Testis (tissue), 3 donors: ENCODE measurements around the gene DZANK1. TPM values are rescaled to one million over a fixed set of nuclear protein-coding genes. Genes with fewer than 3 reads are reported as not detected.

Experiments
- DNase-seq: peaks from one replicate; pipeline ENCODE4 v3.0.0-alpha.2; 2019
- H3K27ac ChIP-seq, 2 donors: fragments of 200-600 bp; sonication (generic); one replicate each; pipeline ENCODE4 v1.5.1; 2019
- H3K27me3 ChIP-seq: fragments of 200-600 bp; sonication (generic); one replicate; pipeline ENCODE4 v1.5.1; 2019
- H3K36me3 ChIP-seq: fragments of 200-600 bp; sonication (generic); one replicate; pipeline ENCODE4 v1.5.1; 2017; ENCODE audit warnings: low read depth; ENCODE audit errors: missing control alignments
- H3K4me1 ChIP-seq: fragments of 200-600 bp; sonication (generic); one replicate; pipeline ENCODE4 v1.5.1; 2019
- H3K4me3 ChIP-seq, 2 donors: fragments of 200-600 bp; sonication (generic); one replicate each; pipeline ENCODE4 v1.5.1; 2017 to 2019
- H3K9me3 ChIP-seq: fragments of 200-600 bp; sonication (generic); one replicate; pipeline ENCODE4 v1.5.1; 2017
- POLR2A ChIP-seq: fragments of 450-650 bp; IDR thresholded peaks from one replicate; pipeline ENCODE4 v1.6.1; 2017; ENCODE audit warnings: antibody characterized with exemption, mild to moderate bottlenecking, moderate library complexity
- WGBS, 2 donors: methylation state at CpG; one replicate each; pipeline ENCODE4 v1.1.5; 2018; 5-methylcytosine and 5-hydroxymethylcytosine counted together
- intact Hi-C: fragments of 100-400 bp; cut with DNase I; formaldehyde crosslinking; loops from one replicate; pipeline ENCODE4 v1.15.1; 2023; ENCODE audit warnings: low total_unique reads
- polyA plus RNA-seq: library from polyadenylated mRNA; stranded (reverse); fragments of 350-450 nt; fragmentation: Illumina TruSeq; extraction: RNeasy Lipid Tissue Mini Kit (QIAGEN cat#74804); gene quantifications from one replicate; pipeline ENCODE4 v1.2.3, GENCODE V29; 2014; ENCODE audit warnings: low read depth, low replicate concordance; ENCODE audit not compliant: insufficient read depth
- total RNA-seq, 2 donors: library from RNA; depleted of rRNA; stranded (reverse); fragments of >200 nt; gene quantifications; one replicate each; pipeline ENCODE4 v1.2.3, GENCODE V29; 2016
- TF ChIP-seq, protein P1 (sequence below), 3 experiments: fragments of 450-650 bp in 2 of 3; fragments of 200-600 bp in 1 of 3; sonication (generic) in 1 of 3; IDR thresholded peaks; one replicate each; pipeline ENCODE4 v1.5.1; 2016 to 2019; ENCODE audit warnings: antibody characterized with exemption in 3 of 3, mild to moderate bottlenecking in 2 of 3, moderate library complexity in 1 of 3

Gene DZANK1
- total and polyA plus RNA-seq, 3 donors from 2014 or later: 10.2 to 12.1 (median 11.6) TPM

DNA sequence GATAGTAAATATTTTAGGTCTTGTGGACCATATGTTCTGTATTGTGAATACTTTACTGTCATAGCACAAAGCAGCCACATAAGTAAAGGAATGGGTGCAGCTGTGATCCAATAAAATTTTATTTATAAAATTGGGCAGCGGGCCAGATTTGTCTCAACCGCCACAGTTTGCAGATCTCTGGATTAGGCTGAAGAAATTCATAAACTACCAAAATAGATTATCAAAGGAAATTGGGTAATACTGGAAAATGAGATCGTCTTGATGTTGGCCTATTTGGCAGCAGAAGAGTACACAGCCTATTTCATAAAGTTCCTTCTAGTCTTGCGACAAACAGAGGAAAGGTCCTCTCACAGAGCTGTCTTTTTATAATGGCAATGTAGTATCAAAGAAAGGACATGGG, 69.8 kb downstream of the DZANK1 start:
- H3K36me3 ChIP-seq: no peaks in the 10 kb centered on the region
- H3K4me3 ChIP-seq: no peak overlapping the region
- intact Hi-C loops: no loop called here
- 74 to 84% methylated on average over 4 of the region's 4 CpGs for WGBS, 2 donors
- no peaks in the 10 kb centered on the region for H3K4me1 ChIP-seq
- H3K9me3 ChIP-seq: no peaks in the 10 kb centered on the region
- no peaks in the 10 kb centered on the region for H3K27me3 ChIP-seq
- no peak for TF ChIP-seq POLR2A
- TF ChIP-seq, protein P1, sequence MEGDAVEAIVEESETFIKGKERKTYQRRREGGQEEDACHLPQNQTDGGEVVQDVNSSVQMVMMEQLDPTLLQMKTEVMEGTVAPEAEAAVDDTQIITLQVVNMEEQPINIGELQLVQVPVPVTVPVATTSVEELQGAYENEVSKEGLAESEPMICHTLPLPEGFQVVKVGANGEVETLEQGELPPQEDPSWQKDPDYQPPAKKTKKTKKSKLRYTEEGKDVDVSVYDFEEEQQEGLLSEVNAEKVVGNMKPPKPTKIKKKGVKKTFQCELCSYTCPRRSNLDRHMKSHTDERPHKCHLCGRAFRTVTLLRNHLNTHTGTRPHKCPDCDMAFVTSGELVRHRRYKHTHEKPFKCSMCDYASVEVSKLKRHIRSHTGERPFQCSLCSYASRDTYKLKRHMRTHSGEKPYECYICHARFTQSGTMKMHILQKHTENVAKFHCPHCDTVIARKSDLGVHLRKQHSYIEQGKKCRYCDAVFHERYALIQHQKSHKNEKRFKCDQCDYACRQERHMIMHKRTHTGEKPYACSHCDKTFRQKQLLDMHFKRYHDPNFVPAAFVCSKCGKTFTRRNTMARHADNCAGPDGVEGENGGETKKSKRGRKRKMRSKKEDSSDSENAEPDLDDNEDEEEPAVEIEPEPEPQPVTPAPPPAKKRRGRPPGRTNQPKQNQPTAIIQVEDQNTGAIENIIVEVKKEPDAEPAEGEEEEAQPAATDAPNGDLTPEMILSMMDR (IDR thresholded peaks at IDR 0.05): no peak
- H3K27ac ChIP-seq: no peak overlapping the region
- no peak for DNase-seq

- intact Hi-C loops: no loop called here
- H3K4me1 ChIP-seq: no peaks in the 10 kb centered on the region
- no peaks in the 10 kb centered on the region for H3K36me3 ChIP-seq
- DNase-seq: no peak
- 83 to 84% methylated on average over 1 of the region's 1 CpG for WGBS, 2 donors
- no peak for TF ChIP-seq POLR2A
- TF ChIP-seq, protein P1 (IDR thresholded peaks at IDR 0.05): no peak
- no peaks in the 10 kb centered on the region for H3K9me3 ChIP-seq
- no peak overlapping the region for H3K4me3 ChIP-seq
- H3K27me3 ChIP-seq: no peaks in the 10 kb centered on the region
- no peak overlapping the region for H3K27ac ChIP-seq
Observed at GRCh38 chr20:18395544-18395943, 71.3 kb downstream of the DZANK1 start.

DNA sequence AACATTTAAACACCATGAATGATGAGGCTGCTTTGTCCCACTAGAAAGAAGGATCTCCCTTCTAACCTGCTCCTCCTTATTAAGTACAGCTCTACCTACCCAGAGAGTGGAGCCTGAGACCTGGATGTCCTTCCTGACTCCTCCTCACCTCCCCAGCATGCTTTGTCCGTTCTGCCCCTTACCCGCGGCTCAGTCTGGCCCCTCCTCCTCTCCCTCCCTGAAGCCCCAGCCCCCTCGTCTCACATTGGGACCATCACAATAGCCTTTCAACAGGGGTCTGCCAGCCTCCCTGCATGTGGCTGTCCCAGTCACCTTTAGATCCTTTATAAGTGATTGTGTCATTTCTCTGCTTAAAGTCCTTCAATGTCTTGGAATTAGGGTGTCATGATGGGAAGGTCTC, 72.5 kb downstream of the DZANK1 start:
- Histone ChIP-seq H3K36me3 (no peaks in the 10 kb centered on the region), H3K4me3 (no peak overlapping the region), H3K27me3 (no peaks in the 10 kb centered on the region), H3K27ac (no peak overlapping the region), H3K4me1 (no peaks in the 10 kb centered on the region), H3K9me3 (no peaks in the 10 kb centered on the region)
- DNase-seq: no peak
- WGBS, 2 donors: 59 to 69% methylated on average over 4 of the region's 4 CpGs
- TF ChIP-seq, protein P1 (IDR thresholded peaks at IDR 0.05): no peak
- TF ChIP-seq POLR2A: no peak
- intact Hi-C loops: no loop called here

DNA sequence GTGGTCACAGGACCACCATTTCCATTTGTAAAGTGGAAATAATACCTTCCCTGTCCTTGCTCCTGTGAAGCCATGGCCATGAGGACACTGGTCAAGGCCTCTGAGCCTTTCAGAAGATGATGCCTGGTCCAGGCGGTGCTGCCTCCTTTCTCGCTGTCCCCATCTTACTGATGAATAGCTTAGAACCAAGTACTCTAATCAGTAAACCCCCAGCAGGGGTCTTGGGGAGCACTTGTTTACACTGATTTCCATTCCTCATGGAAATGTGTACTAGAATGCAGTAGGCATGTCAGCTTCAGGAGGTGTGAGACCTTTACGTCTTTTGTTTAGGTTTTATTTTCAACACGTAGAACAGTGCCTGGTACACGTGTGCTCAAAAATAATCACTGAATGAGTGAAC, 75.1 kb downstream of the DZANK1 start:
- Histone ChIP-seq H3K27ac (no peak overlapping the region), H3K9me3 (no peaks in the 10 kb centered on the region)
- intact Hi-C loops: no loop called here

DNA sequence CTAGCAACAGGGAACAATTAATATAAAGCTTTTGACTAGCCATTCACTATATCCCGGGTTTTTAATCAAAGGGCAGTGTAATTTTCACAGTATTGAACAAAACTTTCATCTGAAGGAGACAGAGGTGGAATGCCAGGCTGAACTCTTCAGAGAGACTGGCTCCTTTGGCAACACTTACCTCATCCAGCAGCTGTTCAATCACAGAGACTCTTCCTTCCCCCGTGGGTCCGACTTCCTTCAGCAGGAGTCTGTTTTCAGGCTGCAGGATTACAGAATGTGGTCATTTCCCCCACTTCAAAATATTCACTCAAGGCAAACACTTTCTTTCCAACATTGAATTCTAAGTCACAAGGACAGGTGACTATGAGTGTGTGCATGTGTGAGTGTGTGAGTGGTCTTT, 76.6 kb downstream of the DZANK1 start:
- 68 to 71% methylated on average over 3 of the region's 3 CpGs for WGBS, 2 donors
- Histone ChIP-seq H3K9me3 (no peaks in the 10 kb centered on the region), H3K27me3 (no peaks in the 10 kb centered on the region), H3K27ac (no peak overlapping the region), H3K4me3 (no peak overlapping the region), H3K4me1 (no peaks in the 10 kb centered on the region), H3K36me3 (no peaks in the 10 kb centered on the region)
- intact Hi-C loops: no loop called here
- no peak for DNase-seq
- TF ChIP-seq POLR2A: no peak
- TF ChIP-seq, protein P1 (IDR thresholded peaks at IDR 0.05): no peak

More for the DNA sequence above, 75.1 kb downstream of the DZANK1 start:
- H3K4me1 ChIP-seq: no peaks in the 10 kb centered on the region
- TF ChIP-seq, protein P1 (IDR thresholded peaks at IDR 0.05): no peak
- TF ChIP-seq POLR2A: no peak
- 86% methylated on average over 5 of the region's 5 CpGs for WGBS, 2 donors
- no peak for DNase-seq
- no peaks in the 10 kb centered on the region for H3K27me3 ChIP-seq
- H3K4me3 ChIP-seq: no peak overlapping the region
- H3K36me3 ChIP-seq: no peaks in the 10 kb centered on the region
